ENCODE results near the gene WEE1. TPM values are rescaled to one million over a fixed set of nuclear protein-coding genes. Genes with fewer than 3 reads are reported as not detected.
A peak's percentile ranks its signal among the peaks of the same experiment; 100 is the strongest.

The WEE1 gene
- total and polyA plus RNA-seq, 7 donors: 8.4 to 38.8 (median 32.4) TPM

DNA sequence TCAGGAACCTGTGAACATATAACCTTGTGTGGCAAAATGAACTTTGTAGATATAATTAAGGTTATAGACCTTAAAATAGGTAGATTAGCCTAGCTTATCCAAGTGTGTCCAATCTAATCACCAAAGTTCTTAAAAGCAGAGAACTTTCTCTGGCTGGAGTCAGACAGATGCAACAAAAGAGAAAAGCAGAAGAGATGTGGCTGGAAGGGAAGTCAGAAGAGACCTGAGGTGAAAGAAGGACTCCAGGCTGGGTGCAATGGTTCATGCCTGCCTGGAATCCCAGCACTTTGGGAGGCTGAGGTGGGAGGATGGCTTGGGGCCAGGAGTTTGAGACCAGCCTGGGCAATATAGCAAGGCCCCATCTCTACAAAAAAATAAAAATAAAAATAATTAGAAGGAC is 51.0 kb downstream of the WEE1 start:
- intact Hi-C loops (cut with DNase I): no loop called here
- H3K27ac ChIP-seq: no peak overlapping the region
- no peaks in the 10 kb centered on the region for H3K9me3 ChIP-seq
- no peaks in the 10 kb centered on the region for H3K4me1 ChIP-seq
- no peaks in the 10 kb centered on the region for H3K36me3 ChIP-seq
- no peak overlapping the region for H3K4me3 ChIP-seq
- DNase-seq: no peak
- no peaks in the 10 kb centered on the region for H3K27me3 ChIP-seq
- TF ChIP-seq POLR2AphosphoS5 (IDR thresholded peaks at IDR 0.05) (no peak), POLR2A (IDR thresholded peaks at IDR 0.05) (no peak)
- TF ChIP-seq, protein P1, sequence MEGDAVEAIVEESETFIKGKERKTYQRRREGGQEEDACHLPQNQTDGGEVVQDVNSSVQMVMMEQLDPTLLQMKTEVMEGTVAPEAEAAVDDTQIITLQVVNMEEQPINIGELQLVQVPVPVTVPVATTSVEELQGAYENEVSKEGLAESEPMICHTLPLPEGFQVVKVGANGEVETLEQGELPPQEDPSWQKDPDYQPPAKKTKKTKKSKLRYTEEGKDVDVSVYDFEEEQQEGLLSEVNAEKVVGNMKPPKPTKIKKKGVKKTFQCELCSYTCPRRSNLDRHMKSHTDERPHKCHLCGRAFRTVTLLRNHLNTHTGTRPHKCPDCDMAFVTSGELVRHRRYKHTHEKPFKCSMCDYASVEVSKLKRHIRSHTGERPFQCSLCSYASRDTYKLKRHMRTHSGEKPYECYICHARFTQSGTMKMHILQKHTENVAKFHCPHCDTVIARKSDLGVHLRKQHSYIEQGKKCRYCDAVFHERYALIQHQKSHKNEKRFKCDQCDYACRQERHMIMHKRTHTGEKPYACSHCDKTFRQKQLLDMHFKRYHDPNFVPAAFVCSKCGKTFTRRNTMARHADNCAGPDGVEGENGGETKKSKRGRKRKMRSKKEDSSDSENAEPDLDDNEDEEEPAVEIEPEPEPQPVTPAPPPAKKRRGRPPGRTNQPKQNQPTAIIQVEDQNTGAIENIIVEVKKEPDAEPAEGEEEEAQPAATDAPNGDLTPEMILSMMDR (IDR thresholded peaks at IDR 0.05): no peak

DNA sequence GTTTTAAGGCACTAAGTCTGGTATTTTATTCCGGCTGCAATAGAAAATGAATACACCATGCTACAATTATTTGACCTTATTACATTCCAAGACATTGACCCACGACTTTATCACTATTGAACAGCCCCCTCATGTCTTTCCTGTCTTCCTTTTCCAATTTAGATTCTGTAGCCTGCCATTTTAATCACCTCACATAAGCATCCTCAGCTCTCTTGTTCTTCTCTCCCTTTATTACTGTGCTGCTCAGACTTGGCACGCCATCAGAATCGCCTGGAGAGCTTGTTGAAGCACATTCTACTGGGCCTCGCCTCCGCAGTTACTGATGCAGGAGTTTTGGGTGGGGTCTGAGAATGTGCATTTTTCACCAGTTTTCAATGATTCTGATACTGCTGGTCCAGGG is 51.7 kb downstream of the WEE1 start:
- Histone ChIP-seq H3K4me3 (no peak overlapping the region), H3K9me3 (no peaks in the 10 kb centered on the region), H3K4me1 (no peaks in the 10 kb centered on the region), H3K36me3 (no peaks in the 10 kb centered on the region), H3K27ac (no peak overlapping the region), H3K27me3 (no peaks in the 10 kb centered on the region)
- intact Hi-C loops (cut with DNase I): no loop called here
- 70 to 74% methylated on average over 6 of the region's 6 CpGs for WGBS, 2 donors
- DNase-seq: no peak
- TF ChIP-seq, protein P1 (IDR thresholded peaks at IDR 0.05): no peak
- no peak for TF ChIP-seq EP300 (IDR thresholded peaks at IDR 0.05)
- TF ChIP-seq POLR2A (IDR thresholded peaks at IDR 0.05): no peak
- no peak for TF ChIP-seq POLR2AphosphoS5 (IDR thresholded peaks at IDR 0.05)

DNA sequence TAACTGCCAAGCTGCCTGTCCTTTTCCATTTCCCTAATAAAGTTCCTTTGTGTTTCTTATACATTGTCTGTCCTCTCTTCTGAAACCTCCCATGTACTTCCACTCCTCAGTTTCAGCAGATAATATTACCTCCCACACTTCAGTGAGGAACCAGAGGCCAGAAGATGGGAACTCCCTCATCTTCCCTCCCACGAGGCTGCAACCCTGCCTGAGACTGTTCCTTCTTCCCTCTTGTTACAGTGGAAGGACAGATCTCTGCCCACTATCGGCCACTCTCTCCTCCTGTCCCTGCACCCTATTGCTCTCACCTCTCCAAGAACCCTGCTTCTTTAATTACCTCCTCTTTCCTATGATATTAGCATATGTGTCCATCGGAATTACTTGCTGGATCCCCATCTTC is 52.3 kb downstream of the WEE1 start:
- 73% methylated on average over 3 of the region's 3 CpGs for WGBS, 2 donors

DNA sequence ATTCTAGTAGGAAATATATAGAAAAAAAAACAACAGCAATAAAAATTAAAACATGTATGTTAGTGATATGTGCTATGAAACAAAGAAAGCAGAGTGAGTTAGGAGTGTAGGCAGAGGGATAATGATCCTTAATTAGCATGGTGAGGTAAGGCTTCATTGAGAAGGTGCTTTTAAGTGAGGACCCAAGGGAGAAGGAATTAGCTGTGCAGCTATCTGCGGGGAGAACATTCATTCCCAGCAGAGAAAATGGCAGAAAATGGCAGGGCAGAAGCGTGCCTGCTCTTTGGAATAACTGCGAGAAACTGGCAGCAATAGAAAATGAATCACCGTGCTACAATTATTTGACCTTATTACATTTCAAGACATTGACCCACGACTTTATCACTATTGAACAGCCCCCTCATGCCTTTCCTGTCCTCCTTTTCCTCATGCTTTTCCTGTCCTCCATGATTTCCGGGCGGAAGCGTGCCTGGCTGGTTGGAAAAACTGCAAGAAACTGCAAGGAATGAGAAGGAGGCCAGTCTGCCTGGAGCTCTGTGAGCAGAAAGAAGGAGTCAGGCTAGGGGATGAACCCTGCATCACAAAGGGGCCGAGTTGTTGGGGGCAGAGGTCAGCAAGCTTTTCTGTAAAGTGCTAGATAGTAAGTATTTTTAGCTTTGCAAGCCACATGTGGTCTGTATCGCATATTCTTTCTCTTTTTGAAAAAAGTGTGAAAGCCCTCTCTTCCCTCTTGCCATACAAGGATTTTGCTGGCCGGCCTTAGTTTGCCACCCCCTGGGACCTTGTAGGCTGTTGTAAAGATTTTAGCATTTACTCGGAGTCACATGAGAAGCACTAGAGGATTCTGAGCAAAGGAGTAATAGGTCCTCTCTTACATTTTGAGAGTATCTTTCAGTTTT is 53.3 kb downstream of the WEE1 start:
- no peaks in the 10 kb centered on the region for H3K27me3 ChIP-seq
- intact Hi-C loops (cut with DNase I): no loop called here
- H3K4me1 ChIP-seq: no peaks in the 10 kb centered on the region
- no peak for DNase-seq
- no peaks in the 10 kb centered on the region for H3K36me3 ChIP-seq
- TF ChIP-seq, protein P1 (IDR thresholded peaks at IDR 0.05): no peak
- TF ChIP-seq POLR2A (IDR thresholded peaks at IDR 0.05) (no peak), EP300 (IDR thresholded peaks at IDR 0.05) (no peak)
- no peaks in the 10 kb centered on the region for H3K9me3 ChIP-seq
- peak overlapping the region in 1 of 4 donors; percentile 16 for H3K27ac ChIP-seq
- H3K4me3 ChIP-seq: no peak overlapping the region
- WGBS, 2 donors: 79 to 81% methylated on average over 12 of the region's 12 CpGs

More for the DNA sequence above, 52.3 kb downstream of the WEE1 start:
- no peak overlapping the region for H3K27ac ChIP-seq
- no peaks in the 10 kb centered on the region for H3K27me3 ChIP-seq
- intact Hi-C loops (cut with DNase I): no loop called here
- H3K9me3 ChIP-seq: no peaks in the 10 kb centered on the region
- no peak for DNase-seq
- H3K4me3 ChIP-seq: no peak overlapping the region
- no peaks in the 10 kb centered on the region for H3K36me3 ChIP-seq
- no peaks in the 10 kb centered on the region for H3K4me1 ChIP-seq
- TF ChIP-seq POLR2A (IDR thresholded peaks at IDR 0.05): no peak
- no peak for TF ChIP-seq EP300 (IDR thresholded peaks at IDR 0.05)

DNA sequence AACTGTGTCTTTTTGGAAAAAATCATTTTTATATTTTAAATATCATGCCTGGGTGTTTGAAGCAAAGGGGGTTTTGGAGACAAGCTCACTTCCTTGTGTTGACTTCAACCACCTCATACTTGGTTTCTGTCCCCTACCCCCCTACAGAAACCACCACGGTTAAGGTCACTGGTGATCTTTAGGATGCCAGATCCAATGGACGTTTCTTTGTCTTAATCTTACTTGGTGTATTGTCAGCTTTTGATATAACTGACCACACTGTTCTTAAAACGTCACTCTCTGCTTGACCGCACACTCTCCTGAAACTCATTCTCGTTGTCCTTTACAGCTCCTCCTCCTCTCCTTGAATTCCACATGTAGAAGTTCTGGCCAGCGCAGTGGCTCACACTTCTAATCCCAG is 55.6 kb downstream of the WEE1 start:
- TF ChIP-seq, protein P1 (IDR thresholded peaks at IDR 0.05): no peak
- TF ChIP-seq POLR2A (IDR thresholded peaks at IDR 0.05): no peak
- TF ChIP-seq POLR2AphosphoS5 (IDR thresholded peaks at IDR 0.05): no peak
- intact Hi-C loops (cut with DNase I): no loop called here
- Histone ChIP-seq H3K4me1 (no peaks in the 10 kb centered on the region), H3K27ac (no peak overlapping the region), H3K36me3 (no peaks in the 10 kb centered on the region), H3K4me3 (no peak overlapping the region), H3K9me3 (no peaks in the 10 kb centered on the region), H3K27me3 (no peaks in the 10 kb centered on the region)
- DNase-seq: no peak
- WGBS, 2 donors: 92 to 94% methylated on average over 6 of the region's 6 CpGs

Data from sigmoid colon (tissue), 7 donors.